Mesenchymal stem cell (in vitro differentiated cells and primary cell): ENCODE measurements around the gene POMT1.

Experiments used
- DNase-seq: peaks from one replicate; pipeline ENCODE4 v3.0.0-alpha.2; 2013
- H2AFZ ChIP-seq: one replicate; pipeline ENCODE4 v1.6.1; 2013; ENCODE audit warnings: low read depth, mild to moderate bottlenecking, control low read depth, inconsistent platforms, low read length, moderate library complexity
- H2AK5ac ChIP-seq: 2 replicates; pipeline ENCODE4 v1.6.1; 2013; ENCODE audit warnings: low read length, moderate library complexity, mild to moderate bottlenecking, inconsistent platforms; ENCODE audit not compliant: severe bottlenecking
- H2BK120ac ChIP-seq: one replicate; pipeline ENCODE4 v1.6.1; 2013; ENCODE audit warnings: low read depth, mild to moderate bottlenecking, inconsistent platforms, low read length, moderate library complexity
- H2BK12ac ChIP-seq, 2 experiments: one replicate each; pipeline ENCODE4 v1.6.1; 2013; ENCODE audit warnings: inconsistent platforms in 2 of 2, low read length in 2 of 2, mild to moderate bottlenecking in 2 of 2, moderate library complexity in 2 of 2, control low read depth in 1 of 2
- H2BK15ac ChIP-seq: one replicate; pipeline ENCODE4 v1.6.1; 2013; ENCODE audit warnings: mild to moderate bottlenecking, low read depth, inconsistent platforms; ENCODE audit not compliant: poor library complexity, severe bottlenecking
- H2BK5ac ChIP-seq: 2 replicates; pipeline ENCODE4 v1.6.1; 2013; ENCODE audit warnings: low read depth, mild to moderate bottlenecking, low read length, control low read depth, inconsistent platforms; ENCODE audit not compliant: poor library complexity, severe bottlenecking
- H3K14ac ChIP-seq, 2 experiments: one replicate each; pipeline ENCODE4 v1.6.1; 2013; ENCODE audit warnings: inconsistent platforms in 2 of 2, low read length in 2 of 2, control low read depth in 1 of 2, mild to moderate bottlenecking in 1 of 2, moderate library complexity in 1 of 2
- H3K18ac ChIP-seq, 2 experiments: one replicate each; pipeline ENCODE4 v1.6.1; 2013; ENCODE audit warnings: inconsistent platforms in 2 of 2, low read length in 2 of 2, control low read depth in 1 of 2, low read depth in 1 of 2, mild to moderate bottlenecking in 1 of 2
- H3K23ac ChIP-seq, 2 experiments: one replicate each; pipeline ENCODE4 v1.6.1; 2013; ENCODE audit warnings: inconsistent platforms in 2 of 2, low read length in 2 of 2, mild to moderate bottlenecking in 2 of 2, moderate library complexity in 2 of 2, control low read depth in 1 of 2
- H3K27ac ChIP-seq: 2 replicates; pipeline ENCODE4 v1.5.1; 2013; ENCODE audit warnings: mild to moderate bottlenecking, moderate library complexity, low read length, control low read depth, inconsistent platforms; ENCODE audit not compliant: poor library complexity, severe bottlenecking
- H3K27me3 ChIP-seq, 2 experiments: 2 replicates each; pipeline versions ENCODE4 v1.6.1 to v1.7.0; 2013; ENCODE audit warnings: low read length in 2 of 2, mild to moderate bottlenecking in 2 of 2, moderate library complexity in 2 of 2, control low read depth in 1 of 2, inconsistent platforms in 1 of 2; ENCODE audit not compliant: control insufficient read depth in 1 of 2, insufficient read depth in 1 of 2
- H3K36me3 ChIP-seq, 2 experiments: 2 replicates each; pipeline versions ENCODE4 v1.6.1 to v1.7.0; 2013; ENCODE audit warnings: low read length in 2 of 2, control low read depth in 1 of 2, inconsistent platforms in 1 of 2, low read depth in 1 of 2, mild to moderate bottlenecking in 1 of 2; ENCODE audit not compliant: insufficient read depth in 2 of 2, control insufficient read depth in 1 of 2
- H3K4ac ChIP-seq, 2 experiments: one replicate each; pipeline ENCODE4 v1.6.1; 2013; ENCODE audit warnings: inconsistent platforms in 2 of 2, low read length in 2 of 2, mild to moderate bottlenecking in 2 of 2, moderate library complexity in 2 of 2, control low read depth in 1 of 2, low read depth in 1 of 2
- H3K4me1 ChIP-seq: 2 replicates; pipeline ENCODE4 v1.6.1; 2013; ENCODE audit warnings: low read depth, low read length, control low read depth; ENCODE audit not compliant: control insufficient read depth, insufficient read depth
- H3K4me2 ChIP-seq: 2 replicates; pipeline ENCODE4 v1.6.1; 2013; ENCODE audit warnings: low read length, mild to moderate bottlenecking, inconsistent platforms; ENCODE audit not compliant: poor library complexity, severe bottlenecking
- H3K4me3 ChIP-seq, 2 experiments: 2 replicates each; pipeline versions ENCODE4 v1.5.1 to v1.7.0; 2013; ENCODE audit warnings: low read length in 2 of 2, mild to moderate bottlenecking in 2 of 2, control low read depth in 1 of 2, low read depth in 1 of 2; ENCODE audit not compliant: insufficient read depth in 1 of 2
- H3K79me1 ChIP-seq: replicated peaks from 2 replicates; pipeline ENCODE4 v1.6.1; 2013; ENCODE audit warnings: mild to moderate bottlenecking, control low read depth, low read length, inconsistent platforms; ENCODE audit not compliant: poor library complexity, severe bottlenecking
- H3K9ac ChIP-seq: 2 replicates; pipeline ENCODE4 v1.7.0; 2013; ENCODE audit warnings: mild to moderate bottlenecking, low read length, moderate library complexity
- H3K9me3 ChIP-seq: 2 replicates; pipeline ENCODE4 v1.7.0; 2013; ENCODE audit warnings: mild to moderate bottlenecking, low read length; ENCODE audit not compliant: control insufficient read depth
- H4K8ac ChIP-seq: one replicate; pipeline ENCODE4 v1.6.1; 2013; ENCODE audit warnings: inconsistent platforms, mild to moderate bottlenecking, low read length, moderate library complexity
- H4K91ac ChIP-seq: one replicate; pipeline ENCODE4 v1.6.1; 2013; ENCODE audit warnings: mild to moderate bottlenecking, low read length, inconsistent platforms
- WGBS: methylation state at CpG from one replicate; pipeline ENCODE4 v1.1.7; 2013; ENCODE audit warnings: mixed read lengths; 5-methylcytosine and 5-hydroxymethylcytosine counted together

POMT1 gene

GRCh38 chr9:131478911-131479310, 23.8 kb upstream of the POMT1 start:
- Histone ChIP-seq H3K4me1 (no peaks in the 10 kb centered on the region), H3K36me3 (peaks cover 94 to 97% of the 10 kb centered on the region in 2 experiments), H3K27me3 (no peaks in the 10 kb centered on the region), H4K91ac (no peak overlapping the region), H2BK120ac (no peak overlapping the region), H2AK5ac (no peak overlapping the region), H3K9me3 (no peaks in the 10 kb centered on the region), H3K4ac (no peak overlapping the region), H3K79me1 (peaks cover 57% of the 10 kb centered on the region), H3K4me2 (no peak overlapping the region), H2BK15ac (no peak overlapping the region), H4K8ac (no peak overlapping the region), H3K4me3 (no peak overlapping the region), H2BK12ac (no peak overlapping the region), H2BK5ac (no peak overlapping the region), H3K14ac (no peak overlapping the region), H3K23ac (no peak overlapping the region), H2AFZ (no peak overlapping the region), H3K27ac (no peak overlapping the region), H3K18ac (no peak overlapping the region), H3K9ac (no peak overlapping the region)
- DNase-seq, result no peak
- 97% methylated on average over 10 of the region's 10 CpGs for WGBS

GRCh38 chr9:131480258-131480657, 22.5 kb upstream of the POMT1 start:
- H3K9me3 ChIP-seq, result no peaks in the 10 kb centered on the region
- H2BK15ac ChIP-seq, result no peak overlapping the region
- H2BK120ac ChIP-seq, result no peak overlapping the region
- peaks cover 95 to 97% of the 10 kb centered on the region in 2 experiments for H3K36me3 ChIP-seq
- H2AFZ ChIP-seq, result no peak overlapping the region
- no peak overlapping the region for H3K4me3 ChIP-seq
- no peak overlapping the region for H3K4ac ChIP-seq
- 100% methylated on average over 1 of the region's 1 CpG for WGBS
- no peak for DNase-seq
- no peak overlapping the region for H2AK5ac ChIP-seq
- no peak overlapping the region for H4K91ac ChIP-seq
- no peak overlapping the region for H3K9ac ChIP-seq
- no peak overlapping the region for H3K23ac ChIP-seq
- no peak overlapping the region for H3K18ac ChIP-seq
- H3K14ac ChIP-seq, result no peak overlapping the region
- no peaks in the 10 kb centered on the region for H3K27me3 ChIP-seq
- no peak overlapping the region for H2BK5ac ChIP-seq
- H3K4me1 ChIP-seq, result no peaks in the 10 kb centered on the region
- no peak overlapping the region for H2BK12ac ChIP-seq
- peaks cover 61% of the 10 kb centered on the region for H3K79me1 ChIP-seq
- no peak overlapping the region for H4K8ac ChIP-seq
- H3K4me2 ChIP-seq, result no peak overlapping the region
- no peak overlapping the region for H3K27ac ChIP-seq

- Histone ChIP-seq H3K9ac (no peak overlapping the region), H3K4me3 (no peak overlapping the region), H2BK5ac (no peak overlapping the region), H3K23ac (no peak overlapping the region), H3K36me3 (peaks cover 94 to 97% of the 10 kb centered on the region in 2 experiments), H2AFZ (no peak overlapping the region), H2BK15ac (no peak overlapping the region), H4K91ac (no peak overlapping the region), H3K79me1 (peaks cover 58% of the 10 kb centered on the region), H3K4me1 (no peaks in the 10 kb centered on the region), H3K9me3 (no peaks in the 10 kb centered on the region), H2BK120ac (no peak overlapping the region), H3K27ac (no peak overlapping the region), H3K4me2 (no peak overlapping the region), H2AK5ac (no peak overlapping the region), H3K18ac (no peak overlapping the region), H3K14ac (no peak overlapping the region), H3K27me3 (no peaks in the 10 kb centered on the region), H4K8ac (no peak overlapping the region), H2BK12ac (no peak overlapping the region), H3K4ac (no peak overlapping the region)
- WGBS, result 94% methylated on average over 19 of the region's 19 CpGs
- no peak for DNase-seq
These were observed 21.0 kb upstream of the POMT1 start for GRCh38 chr9:131481441-131482342.

- no peak for DNase-seq
- Histone ChIP-seq H2AK5ac (no peak overlapping the region), H2BK12ac (no peak overlapping the region), H2BK120ac (no peak overlapping the region), H3K18ac (no peak overlapping the region), H3K9me3 (no peaks in the 10 kb centered on the region), H3K27me3 (no peaks in the 10 kb centered on the region), H3K27ac (no peak overlapping the region), H3K14ac (no peak overlapping the region), H4K8ac (no peak overlapping the region), H2BK15ac (no peak overlapping the region), H3K9ac (no peak overlapping the region), H3K23ac (no peak overlapping the region), H3K4me2 (no peak overlapping the region), H2AFZ (no peak overlapping the region), H3K4me1 (no peaks in the 10 kb centered on the region), H4K91ac (no peak overlapping the region), H3K79me1 (peaks cover 58% of the 10 kb centered on the region), H2BK5ac (no peak overlapping the region), H3K4ac (no peak overlapping the region), H3K4me3 (no peak overlapping the region), H3K36me3 (peaks cover 94 to 97% of the 10 kb centered on the region in 2 experiments)
- 97% methylated on average over 24 of the region's 24 CpGs for WGBS
These were observed 20.2 kb upstream of the POMT1 start for GRCh38 chr9:131482343-131483006.
